Heart left ventricle (tissue), 13 donors: ENCODE measurements around the gene SLC1A7.

Source experiments
- POLR2A ChIP-seq, 2 donors: fragments of 450-650 bp; IDR thresholded peaks; one replicate each; pipeline ENCODE4 v1.6.1; 2017; ENCODE audit warnings: antibody characterized with exemption in 2 of 2, mild to moderate bottlenecking in 2 of 2, moderate library complexity in 2 of 2
- TF ChIP-seq, protein P1 (sequence below), 12 donors: fragments of 200-600 bp; sonication (generic) in 4 of 12; IDR thresholded peaks; one replicate each; pipeline versions ENCODE4 v1.5.0 to v1.8.0; 2018 to 2022; ENCODE audit warnings: antibody characterized with exemption in 12 of 12, mild to moderate bottlenecking in 5 of 12
- donor health status: ischemic (EF 13 %, LVEDD 7.1; RV severe dilation, severe dysfunction).
- donor health status: DM: no; HTN: yes; CAD: no.
- donor health status: DM: no; HTN: no; CAD: no.
- donor health status: ischemic (EF 25% LVEDD 6.9; RV normal size, moderate dysfunction).
- donor health status: ischemic (EF 25% LVEDD 5.7; RV mildly dilated, moderate dysfunction).
- donor health status: ischemic (EF 35%, LVEDD 5.7; RV mildly dilated, moderate dysfunction).
- donor health status: nonischemic (EF 11% LVEDD 7.7; RV severe dilation, severe dysfunction).
- donor health status: DM: yes; HTN: yes; CAD: no.
- donor health status: PGD.
- donor health status: ischemic (EF 29% LVEDD 5.4; RV normal size, mild dysfunction).
- donor health status: nonischemic (EF 23%, LVEDD 6.1; RV moderate dilation, normal function).

DNA sequence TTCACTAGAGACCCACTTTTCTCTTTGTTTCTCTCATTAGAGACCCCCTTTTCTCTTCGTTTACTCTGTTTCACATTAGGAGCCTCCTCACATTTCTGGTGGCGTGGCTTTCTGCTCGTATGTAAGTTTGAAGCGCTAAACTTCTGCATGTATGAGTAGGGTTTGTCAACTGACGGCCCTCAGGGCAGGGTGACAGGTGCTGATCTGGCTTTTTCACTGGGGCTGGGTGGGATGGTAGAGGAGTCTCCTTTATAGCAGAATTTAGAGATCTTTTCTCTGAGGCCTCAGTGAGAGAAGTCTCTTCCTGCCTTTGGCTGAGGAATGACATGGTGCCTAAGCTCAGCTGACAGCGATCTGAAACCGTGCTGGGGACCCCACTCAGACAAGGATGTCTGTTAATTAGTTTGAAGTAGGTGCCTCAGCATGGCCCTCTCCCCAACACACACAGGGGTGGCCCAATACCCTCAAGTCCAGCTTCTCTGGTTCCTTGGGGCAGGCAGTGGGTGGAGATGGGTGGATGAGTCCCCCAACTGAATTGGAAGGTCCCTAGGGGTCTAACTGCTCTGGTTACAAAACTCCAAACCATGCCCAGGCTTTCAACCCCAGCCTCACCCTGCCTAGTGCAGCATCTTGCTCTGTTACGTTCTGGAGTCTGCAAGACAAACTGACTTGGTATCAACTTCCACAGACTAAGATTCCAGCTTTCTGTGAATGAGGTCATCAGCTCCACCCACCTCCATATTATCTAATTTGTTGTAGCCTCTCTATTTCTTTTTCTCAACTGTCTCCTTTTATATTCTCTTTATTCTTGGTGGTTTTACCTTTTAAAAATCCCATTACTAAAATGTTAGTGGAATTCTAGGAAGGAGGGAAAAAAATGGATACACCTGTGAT is 3.2 kb downstream of the SLC1A7 start:
- TF ChIP-seq, protein P1, sequence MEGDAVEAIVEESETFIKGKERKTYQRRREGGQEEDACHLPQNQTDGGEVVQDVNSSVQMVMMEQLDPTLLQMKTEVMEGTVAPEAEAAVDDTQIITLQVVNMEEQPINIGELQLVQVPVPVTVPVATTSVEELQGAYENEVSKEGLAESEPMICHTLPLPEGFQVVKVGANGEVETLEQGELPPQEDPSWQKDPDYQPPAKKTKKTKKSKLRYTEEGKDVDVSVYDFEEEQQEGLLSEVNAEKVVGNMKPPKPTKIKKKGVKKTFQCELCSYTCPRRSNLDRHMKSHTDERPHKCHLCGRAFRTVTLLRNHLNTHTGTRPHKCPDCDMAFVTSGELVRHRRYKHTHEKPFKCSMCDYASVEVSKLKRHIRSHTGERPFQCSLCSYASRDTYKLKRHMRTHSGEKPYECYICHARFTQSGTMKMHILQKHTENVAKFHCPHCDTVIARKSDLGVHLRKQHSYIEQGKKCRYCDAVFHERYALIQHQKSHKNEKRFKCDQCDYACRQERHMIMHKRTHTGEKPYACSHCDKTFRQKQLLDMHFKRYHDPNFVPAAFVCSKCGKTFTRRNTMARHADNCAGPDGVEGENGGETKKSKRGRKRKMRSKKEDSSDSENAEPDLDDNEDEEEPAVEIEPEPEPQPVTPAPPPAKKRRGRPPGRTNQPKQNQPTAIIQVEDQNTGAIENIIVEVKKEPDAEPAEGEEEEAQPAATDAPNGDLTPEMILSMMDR (IDR thresholded peaks at IDR 0.05) = no peak
- TF ChIP-seq POLR2A (IDR thresholded peaks at IDR 0.05) = no peak
